K562 (cell line): Measurements from ENCODE around the gene BTBD16. TPM values are rescaled to one million over a fixed set of nuclear protein-coding genes. Genes with fewer than 3 reads are reported as not detected.

Source experiments
- ATAC-seq: fragments of 200-7000 bp; cut with Tn5 transposase; 3 replicates; pipeline ENCODE4 v1.9.1; 2020; ENCODE audit warnings: moderate library complexity
- BruUV-seq: library from RNA; stranded (reverse); fragments of 400-500 nt; replicated peaks from 2 replicates; lab custom pipeline; 2021; lab: Mats Ljungman, UMichigan
- CTCF ChIA-PET: fragments of 300-600 bp; formaldehyde crosslinking; extraction: SDS; loops from one replicate; lab custom pipeline; 2021; ENCODE audit warnings: low intra/inter-chr PET ratio; lab: Yijun Ruan, JAX
- POLR2A ChIA-PET: fragments of 300-600, 350-650 bp; sonication (Branson Sonifier 250); formaldehyde crosslinking; extraction: SDS; loops from one replicate; lab custom pipeline; 2021; ENCODE audit warnings: antibody characterized with exemption, inconsistent platforms; lab: Yijun Ruan, JAX
- DNase-seq, 4 experiments: peaks; one replicate each; pipeline versions ENCODE4 v3.0.0 to v3.0.0-alpha.2; 2011 to 2018; ENCODE audit warnings: low spot score in 3 of 4, mixed read lengths in 3 of 4; ENCODE audit errors: extremely low read depth in 1 of 4
- FAIRE-seq: peaks from 2 replicates; lab custom pipeline; 2011; peaks lifted over from hg19 to GRCh38; lab: Jason Lieb, UNC
- H2AFZ ChIP-seq: 2 replicates; pipeline ENCODE4 v1.6.0; 2011; ENCODE audit warnings: low read depth, low read length, control low read depth, inconsistent platforms
- H3K27ac ChIP-seq: fragments of 200-600 bp; 3 replicates; pipeline ENCODE4 v1.8.0; 2011; ENCODE audit warnings: low read depth, mild to moderate bottlenecking, control low read depth, inconsistent platforms, low read length, moderate library complexity, mixed read lengths; ENCODE audit errors: extremely low read depth
- H3K27me3 ChIP-seq, 2 experiments: fragments of 300-600 bp in 1 of 2; 2 replicates in 1 of 2; 3 replicates in 1 of 2; pipeline versions ENCODE4 v1.6.0 to v1.8.0; 2011; ENCODE audit warnings: inconsistent platforms in 2 of 2, low read length in 2 of 2, mild to moderate bottlenecking in 1 of 2, mixed read lengths in 1 of 2, moderate library complexity in 1 of 2; ENCODE audit not compliant: control insufficient read depth in 2 of 2, insufficient read depth in 2 of 2
- H3K36me3 ChIP-seq: fragments of 300-600 bp; 3 replicates; pipeline ENCODE4 v1.8.0; 2011; ENCODE audit warnings: mild to moderate bottlenecking, low read length, inconsistent platforms; ENCODE audit not compliant: control insufficient read depth, insufficient read depth
- H3K4me1 ChIP-seq, 2 experiments: fragments of 200-600 bp in 1 of 2; replicated peaks in 1 of 2; 2 replicates in 1 of 2; 3 replicates in 1 of 2; pipeline versions ENCODE4 v1.5.1 to v1.8.0; 2011; ENCODE audit warnings: inconsistent platforms in 2 of 2, low read length in 2 of 2, mild to moderate bottlenecking in 1 of 2, mixed read lengths in 1 of 2, moderate library complexity in 1 of 2; ENCODE audit not compliant: control insufficient read depth in 2 of 2, insufficient read depth in 2 of 2
- H3K4me2 ChIP-seq: 2 replicates; pipeline ENCODE4 v1.6.1; 2011; ENCODE audit warnings: low read length, control low read depth, inconsistent platforms, mixed read lengths; ENCODE audit not compliant: insufficient read depth
- H3K4me3 ChIP-seq: fragments of 200-600 bp; sonication (generic), shearing (Covaris generic); 2 replicates; pipeline ENCODE4 v1.5.1; 2016; ENCODE audit warnings: control low read depth, inconsistent platforms
- H3K79me2 ChIP-seq: fragments of 200-600 bp; 3 replicates; pipeline ENCODE4 v1.8.0; 2011; ENCODE audit warnings: low read length, inconsistent platforms; ENCODE audit not compliant: control insufficient read depth, insufficient read depth
- H3K9ac ChIP-seq, 2 experiments: 2 replicates each; pipeline versions ENCODE4 v1.6.0 to v1.6.1; 2011; ENCODE audit warnings: low read depth in 2 of 2, low read length in 2 of 2, control low read depth in 1 of 2, inconsistent platforms in 1 of 2, mild to moderate bottlenecking in 1 of 2, mixed read lengths in 1 of 2; ENCODE audit not compliant: insufficient read depth in 1 of 2
- H3K9me1 ChIP-seq: one replicate; pipeline ENCODE4 v1.6.0; 2011; ENCODE audit warnings: inconsistent platforms, mild to moderate bottlenecking, low read length, moderate library complexity; ENCODE audit not compliant: control insufficient read depth, insufficient read depth
- H3K9me3 ChIP-seq: replicated peaks from 2 replicates; pipeline ENCODE4 v1.5.1; 2011; ENCODE audit warnings: low read depth, low read length, inconsistent platforms; ENCODE audit not compliant: control insufficient read depth, insufficient read depth
- H4K20me1 ChIP-seq: replicated peaks from 2 replicates; pipeline ENCODE4 v1.6.1; 2011; ENCODE audit warnings: low read length, inconsistent platforms, mixed read lengths; ENCODE audit not compliant: control insufficient read depth, insufficient read depth
- E2F3 ChIP-seq: fragments of 250-450 bp; sonication (Bioruptor Pico); IDR thresholded peaks from 2 replicates; pipeline ENCODE4 v1.4.0; 2020; ENCODE audit warnings: mild to moderate bottlenecking
- TCF3 ChIP-seq: sonication (generic); formaldehyde crosslinking; IDR thresholded peaks from 2 replicates; pipeline ENCODE4 v1.4.0; 2020; ENCODE audit warnings: mild to moderate bottlenecking, missing genetic modification reagents
- U2AF2 ChIP-seq: fragments of 200-400 bp; formaldehyde crosslinking; optimal IDR thresholded peaks from 2 replicates; pipeline ENCODE3; 2017; ENCODE audit warnings: low read depth, mild to moderate bottlenecking, low read length
- WGBS: fragments of 100-300 bp; shearing (Covaris generic); methylation state at CpG from one replicate; pipeline ENCODE4 v1.1.6; 2016; ENCODE audit warnings: low coverage, mixed read lengths; ENCODE audit not compliant: insufficient coverage; ENCODE audit errors: missing lambda C conversion rate; 5-methylcytosine and 5-hydroxymethylcytosine counted together
- in situ Hi-C: fragments of 300-500 bp; cut with MboI; formaldehyde crosslinking; loops from 4 replicates; pipeline ENCODE4 v1.15.0; 2018; ENCODE audit warnings: inconsistent platforms, mixed read lengths
- intact Hi-C: fragments of 100-400 bp; cut with micrococcal nuclease; formaldehyde crosslinking; loops from 2 replicates; pipeline ENCODE4 v1.14.2; 2022
- polyA plus RNA-seq, 8 experiments: library from polyadenylated mRNA; depleted of rRNA in 4 of 8; stranded (reverse) in 5 of 8; unstranded in 3 of 8; fragments of >200 nt; fragmentation: Nextera tagmentation in 2 of 8; fragmentation: Illumina TruSeq in 1 of 8; extraction: Ambion mirVana in 2 of 8; extraction: Trizol in 1 of 8; gene quantifications; 2 replicates each; pipeline versions ENCODE4 v1.2.1 to v1.2.3, GENCODE V29; 2011 to 2014; ENCODE audit warnings: inconsistent platforms in 1 of 8, missing spikeins in 1 of 8
- total RNA-seq, 7 experiments: library from RNA; depleted of rRNA in 6 of 7; stranded (reverse); fragments of >200 nt in 6 of 7; fragmentation: Illumina TruSeq in 2 of 7; extraction: Trizol in 2 of 7; gene quantifications; 2 replicates each; pipeline versions ENCODE4 v1.2.1 to v1.2.3, GENCODE V29; 2011 to 2021; ENCODE audit warnings: low replicate concordance in 1 of 7
- TF ChIP-seq, protein P1 (sequence below): sonication (generic); formaldehyde crosslinking; IDR thresholded peaks from 2 replicates; pipeline ENCODE4 v1.9.0; 2022; ENCODE audit warnings: mild to moderate bottlenecking, missing genetic modification reagents
- TF ChIP-seq, protein P2 (sequence below): sonication (generic); formaldehyde crosslinking; IDR thresholded peaks from 2 replicates; pipeline ENCODE4 v1.8.1; 2023; ENCODE audit warnings: missing genetic modification reagents, mild to moderate bottlenecking, borderline replicate concordance
- TF ChIP-seq, protein P3 (sequence below): fragments of 450-650 bp; IDR thresholded peaks from 2 replicates; pipeline ENCODE4 v1.6.1; 2018; ENCODE audit warnings: mild to moderate bottlenecking, low read depth; ENCODE audit not compliant: partially characterized antibody

Gene BTBD16
- total and polyA plus RNA-seq, 9 of the 15 experiments (the other 6 are each of a cell fraction or from before 2014, with no cell fraction given): 0.11 TPM; not detected in 8

DNA sequence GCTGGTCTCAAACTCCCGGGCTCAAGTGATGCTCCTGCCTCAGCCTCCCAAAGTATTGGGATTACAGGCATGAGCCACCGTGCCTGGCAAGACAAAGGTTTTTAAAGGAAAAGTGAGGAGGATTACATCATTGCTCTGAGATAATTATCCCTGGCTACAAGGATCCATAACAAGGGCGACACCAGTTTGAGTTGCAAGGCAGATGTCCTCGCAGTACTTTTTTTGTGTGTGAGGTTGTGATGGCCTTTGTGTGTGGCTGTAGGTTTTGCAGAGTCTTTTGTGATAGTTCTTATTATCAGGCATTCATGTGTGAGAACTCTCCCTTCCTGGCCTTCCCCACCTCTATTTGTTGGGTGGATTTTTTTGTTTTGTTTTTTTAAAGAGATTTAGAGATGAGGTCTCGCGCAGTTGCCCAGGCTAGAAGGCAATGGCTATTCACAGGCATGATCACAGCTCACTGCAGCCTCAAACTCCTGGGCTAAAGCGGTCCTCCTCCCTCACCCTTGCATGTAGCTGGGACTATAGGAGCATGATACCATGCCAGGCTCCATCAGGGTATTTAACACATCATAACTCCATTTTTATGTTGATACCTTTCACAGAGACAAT, 10.0 kb downstream of the BTBD16 start:
- Histone ChIP-seq H3K27ac (no peak overlapping the region), H3K4me2 (no peak overlapping the region), H3K27me3 (no peaks in the 10 kb centered on the region; a peak in 1 of 5 replicates), H3K9me3 (no peaks in the 10 kb centered on the region), H3K36me3 (no peaks in the 10 kb centered on the region), H3K79me2 (no peaks in the 10 kb centered on the region), H2AFZ (no peak overlapping the region), H4K20me1 (no peaks in the 10 kb centered on the region; the same call in 1 of the 2 replicates), H3K4me3 (no peak overlapping the region), H3K9ac (no peak overlapping the region), H3K9me1 (no peaks in the 10 kb centered on the region), H3K4me1 (no peaks in the 10 kb centered on the region)
- no peak for ATAC-seq
- TF ChIP-seq TCF3 (CRISPR knock-in tag): no peak
- ChIA-PET CTCF (interaction anchor here (1.2 kb wide), 1 partner anchor 154 kb away, joined by 3 read pairs; no protein-coding TSS in a partner anchor), POLR2A (no interaction called here)
- no peak for DNase-seq
- intact Hi-C loops: no loop called here
- WGBS: 0% methylated on average over 6 of the region's 7 CpGs
- FAIRE-seq: no peak
- BruUV-seq: no TSS peak
- in situ Hi-C loops: no loop called here

DNA sequence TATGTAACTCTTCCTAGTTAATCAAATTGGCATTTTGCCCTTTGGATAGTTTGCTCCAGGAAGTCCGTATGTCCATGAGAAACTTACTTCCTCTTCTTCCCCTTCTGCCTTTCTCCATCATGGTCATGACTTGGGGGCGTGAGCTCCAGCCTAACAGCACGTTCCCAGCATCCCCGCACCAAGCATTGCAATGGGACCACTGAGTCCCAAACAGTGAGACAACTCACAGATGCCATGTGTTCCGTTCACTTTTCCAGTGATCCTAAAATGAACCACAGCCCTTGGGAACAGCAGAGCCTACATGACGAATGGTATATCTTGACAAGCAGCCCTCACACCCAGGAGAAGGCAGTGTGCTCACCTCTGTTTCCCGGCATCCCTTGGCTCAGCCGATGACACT, 10.7 kb downstream of the BTBD16 start:
- 2% methylated on average over 6 of the region's 8 CpGs for WGBS
- H3K27ac ChIP-seq: no peak overlapping the region
- CTCF ChIA-PET: no interaction called here
- ATAC-seq (no peak), FAIRE-seq (no peak), DNase-seq (no peak)
- H3K36me3 ChIP-seq: no peaks in the 10 kb centered on the region
- no TSS peak for BruUV-seq
- H3K4me1 ChIP-seq: no peaks in the 10 kb centered on the region
- H3K79me2 ChIP-seq: no peaks in the 10 kb centered on the region
- H3K9me1 ChIP-seq: no peaks in the 10 kb centered on the region
- H2AFZ ChIP-seq: no peak overlapping the region
- H3K9ac ChIP-seq: no peak overlapping the region
- in situ Hi-C loops (no loop called here), intact Hi-C loops (no loop called here)
- H3K9me3 ChIP-seq: no peaks in the 10 kb centered on the region
- H3K4me3 ChIP-seq: no peak overlapping the region
- H3K27me3 ChIP-seq: no peaks in the 10 kb centered on the region; a peak in 1 of 5 replicates
- H3K4me2 ChIP-seq: no peak overlapping the region
- H4K20me1 ChIP-seq: no peaks in the 10 kb centered on the region; the same call in 1 of the 2 replicates
- POLR2A ChIA-PET: interaction anchor here (0.6 kb wide), 1 partner anchor 8 kb away, joined by 4 read pairs; no protein-coding TSS in a partner anchor
- TF ChIP-seq, protein P1, sequence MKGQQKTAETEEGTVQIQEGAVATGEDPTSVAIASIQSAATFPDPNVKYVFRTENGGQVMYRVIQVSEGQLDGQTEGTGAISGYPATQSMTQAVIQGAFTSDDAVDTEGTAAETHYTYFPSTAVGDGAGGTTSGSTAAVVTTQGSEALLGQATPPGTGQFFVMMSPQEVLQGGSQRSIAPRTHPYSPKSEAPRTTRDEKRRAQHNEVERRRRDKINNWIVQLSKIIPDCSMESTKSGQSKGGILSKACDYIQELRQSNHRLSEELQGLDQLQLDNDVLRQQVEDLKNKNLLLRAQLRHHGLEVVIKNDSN: no peak
- TF ChIP-seq U2AF2: no peak
- TF ChIP-seq, protein P2, sequence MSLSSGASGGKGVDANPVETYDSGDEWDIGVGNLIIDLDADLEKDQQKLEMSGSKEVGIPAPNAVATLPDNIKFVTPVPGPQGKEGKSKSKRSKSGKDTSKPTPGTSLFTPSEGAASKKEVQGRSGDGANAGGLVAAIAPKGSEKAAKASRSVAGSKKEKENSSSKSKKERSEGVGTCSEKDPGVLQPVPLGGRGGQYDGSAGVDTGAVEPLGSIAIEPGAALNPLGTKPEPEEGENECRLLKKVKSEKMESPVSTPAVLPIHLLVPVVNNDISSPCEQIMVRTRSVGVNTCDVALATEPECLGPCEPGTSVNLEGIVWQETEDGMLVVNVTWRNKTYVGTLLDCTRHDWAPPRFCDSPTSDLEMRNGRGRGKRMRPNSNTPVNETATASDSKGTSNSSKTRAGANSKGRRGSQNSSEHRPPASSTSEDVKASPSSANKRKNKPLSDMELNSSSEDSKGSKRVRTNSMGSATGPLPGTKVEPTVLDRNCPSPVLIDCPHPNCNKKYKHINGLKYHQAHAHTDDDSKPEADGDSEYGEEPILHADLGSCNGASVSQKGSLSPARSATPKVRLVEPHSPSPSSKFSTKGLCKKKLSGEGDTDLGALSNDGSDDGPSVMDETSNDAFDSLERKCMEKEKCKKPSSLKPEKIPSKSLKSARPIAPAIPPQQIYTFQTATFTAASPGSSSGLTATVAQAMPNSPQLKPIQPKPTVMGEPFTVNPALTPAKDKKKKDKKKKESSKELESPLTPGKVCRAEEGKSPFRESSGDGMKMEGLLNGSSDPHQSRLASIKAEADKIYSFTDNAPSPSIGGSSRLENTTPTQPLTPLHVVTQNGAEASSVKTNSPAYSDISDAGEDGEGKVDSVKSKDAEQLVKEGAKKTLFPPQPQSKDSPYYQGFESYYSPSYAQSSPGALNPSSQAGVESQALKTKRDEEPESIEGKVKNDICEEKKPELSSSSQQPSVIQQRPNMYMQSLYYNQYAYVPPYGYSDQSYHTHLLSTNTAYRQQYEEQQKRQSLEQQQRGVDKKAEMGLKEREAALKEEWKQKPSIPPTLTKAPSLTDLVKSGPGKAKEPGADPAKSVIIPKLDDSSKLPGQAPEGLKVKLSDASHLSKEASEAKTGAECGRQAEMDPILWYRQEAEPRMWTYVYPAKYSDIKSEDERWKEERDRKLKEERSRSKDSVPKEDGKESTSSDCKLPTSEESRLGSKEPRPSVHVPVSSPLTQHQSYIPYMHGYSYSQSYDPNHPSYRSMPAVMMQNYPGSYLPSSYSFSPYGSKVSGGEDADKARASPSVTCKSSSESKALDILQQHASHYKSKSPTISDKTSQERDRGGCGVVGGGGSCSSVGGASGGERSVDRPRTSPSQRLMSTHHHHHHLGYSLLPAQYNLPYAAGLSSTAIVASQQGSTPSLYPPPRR (CRISPR knock-in tag): no peak
- TF ChIP-seq, protein P3, sequence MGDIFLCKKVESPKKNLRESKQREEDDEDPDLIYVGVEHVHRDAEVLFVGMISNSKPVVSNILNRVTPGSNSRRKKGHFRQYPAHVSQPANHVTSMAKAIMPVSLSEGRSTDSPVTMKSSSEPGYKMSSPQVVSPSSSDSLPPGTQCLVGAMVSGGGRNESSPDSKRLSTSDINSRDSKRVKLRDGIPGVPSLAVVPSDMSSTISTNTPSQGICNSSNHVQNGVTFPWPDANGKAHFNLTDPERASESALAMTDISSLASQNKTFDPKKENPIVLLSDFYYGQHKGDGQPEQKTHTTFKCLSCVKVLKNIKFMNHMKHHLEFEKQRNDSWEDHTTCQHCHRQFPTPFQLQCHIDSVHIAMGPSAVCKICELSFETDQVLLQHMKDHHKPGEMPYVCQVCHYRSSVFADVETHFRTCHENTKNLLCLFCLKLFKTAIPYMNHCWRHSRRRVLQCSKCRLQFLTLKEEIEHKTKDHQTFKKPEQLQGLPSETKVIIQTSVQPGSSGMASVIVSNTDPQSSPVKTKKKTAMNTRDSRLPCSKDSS: no peak
- no peak for TF ChIP-seq E2F3 (CRISPR knock-in tag)
